ENCODE measurements around the gene RELT.

Gene RELT

GRCh38 chr11:73380331-73380730 is 4.1 kb downstream of the RELT start:
- no peak overlapping the region for H3K4me3 ChIP-seq (ENCODE audit: low read depth, low read length)
- no peaks in the 10 kb centered on the region for H3K9me3 ChIP-seq (ENCODE audit: severe bottlenecking)
- no peak for TF ChIP-seq CTCF (IDR thresholded peaks at IDR 0.05; ENCODE audit: low read depth, low read length)
- H3K36me3 ChIP-seq: peaks cover 32% of the 10 kb centered on the region
- H3K27me3 ChIP-seq (ENCODE audit: insufficient read depth, low read depth, severe bottlenecking): no peaks in the 10 kb centered on the region
- DNase-seq: no peak
- H3K27ac ChIP-seq: no peak overlapping the region

GRCh38 chr11:73380897-73381410 is 4.8 kb downstream of the RELT start:
- no peak for TF ChIP-seq CTCF (IDR thresholded peaks at IDR 0.05; ENCODE audit: low read depth, low read length)
- Histone ChIP-seq H3K9me3 (ENCODE audit: severe bottlenecking) (no peaks in the 10 kb centered on the region), H3K27ac (no peak overlapping the region), H3K36me3 (peaks cover 32% of the 10 kb centered on the region), H3K4me3 (ENCODE audit: low read depth, low read length) (no peak overlapping the region), H3K27me3 (ENCODE audit: insufficient read depth, low read depth, severe bottlenecking) (no peaks in the 10 kb centered on the region)
- DNase-seq: no peak

GRCh38 chr11:73381589-73381988 is 5.4 kb downstream of the RELT start:
- Histone ChIP-seq H3K9me3 (ENCODE audit: severe bottlenecking) (no peaks in the 10 kb centered on the region), H3K4me3 (ENCODE audit: low read depth, low read length) (no peak overlapping the region), H3K27ac (no peak overlapping the region), H3K36me3 (peaks cover 29% of the 10 kb centered on the region), H3K27me3 (ENCODE audit: insufficient read depth, low read depth, severe bottlenecking) (no peaks in the 10 kb centered on the region)
- no peak for DNase-seq
- no peak for TF ChIP-seq CTCF (IDR thresholded peaks at IDR 0.05; ENCODE audit: low read depth, low read length)

GRCh38 chr11:73382183-73382582 is 6.0 kb downstream of the RELT start:
- no peaks in the 10 kb centered on the region for H3K27me3 ChIP-seq (ENCODE audit: insufficient read depth, low read depth, severe bottlenecking)
- H3K4me3 ChIP-seq (ENCODE audit: low read depth, low read length): no peak overlapping the region
- H3K36me3 ChIP-seq: peaks cover 28% of the 10 kb centered on the region
- H3K9me3 ChIP-seq (ENCODE audit: severe bottlenecking): no peaks in the 10 kb centered on the region
- DNase-seq: no peak
- no peak overlapping the region for H3K27ac ChIP-seq
- no peak for TF ChIP-seq CTCF (IDR thresholded peaks at IDR 0.05; ENCODE audit: low read depth, low read length)

- no peak overlapping the region for H3K27ac ChIP-seq
- no peak for DNase-seq
Measured at GRCh38 chr11:73382747-73383146, 6.5 kb downstream of the RELT start.

More at GRCh38 chr11:73382747-73383146, 6.5 kb downstream of the RELT start:
- Histone ChIP-seq H3K27me3 (ENCODE audit: insufficient read depth, low read depth, severe bottlenecking) (no peaks in the 10 kb centered on the region), H3K4me3 (ENCODE audit: low read depth, low read length) (no peak overlapping the region), H3K9me3 (ENCODE audit: severe bottlenecking) (no peaks in the 10 kb centered on the region), H3K36me3 (peaks cover 28% of the 10 kb centered on the region)
- TF ChIP-seq CTCF (IDR thresholded peaks at IDR 0.05; ENCODE audit: low read depth, low read length): no peak

All from WERI-Rb-1 (cell line).